HCT116 (cell line): Measurements from ENCODE around the gene ARVCF. TPM values are rescaled to one million over a fixed set of nuclear protein-coding genes. Genes with fewer than 3 reads are reported as not detected.

Source experiments
- ATAC-seq: fragments of 200-7000 bp; cut with Tn5 transposase; 2 replicates; pipeline ENCODE4 v1.9.1; 2020; ENCODE audit warnings: mild to moderate bottlenecking, moderate library complexity
- BruUV-seq: library from RNA; stranded (reverse); fragments of 400-500 nt; replicated peaks from 2 replicates; lab custom pipeline; 2021; lab: Mats Ljungman, UMichigan
- CTCF ChIA-PET: fragments of 300-600 bp; sonication (Branson Sonifier 250); formaldehyde crosslinking; loops from one replicate; lab custom pipeline; 2021; ENCODE audit warnings: antibody characterized with exemption; lab: Charles Lee
- POLR2A ChIA-PET: fragments of 300-600, 350-600 bp; sonication (Branson Sonifier 250); formaldehyde crosslinking; loops from one replicate; lab custom pipeline; 2021; ENCODE audit warnings: antibody characterized with exemption; lab: Charles Lee
- RAD21 ChIA-PET, 2 experiments: fragments of 300-600 bp; sonication (Branson Sonifier 250); formaldehyde crosslinking; loops; one replicate each; lab custom pipeline; 2023; ENCODE audit warnings: low total read pairs in 2 of 2; ENCODE audit not compliant: uncharacterized antibody in 2 of 2, unreplicated experiment in 2 of 2, low non-redundant PET in 1 of 2; lab: Charles Lee
- DNase-seq: peaks from one replicate; pipeline ENCODE4 v3.0.0-alpha.2; 2010; ENCODE audit warnings: low read depth, low spot score
- H2AFZ ChIP-seq: fragments of 200-600 bp; shearing (Covaris generic), sonication (generic); 2 replicates; pipeline ENCODE4 v1.6.1; 2017; ENCODE audit warnings: low read depth, mixed run types, mixed read lengths, antibody characterized with exemption, low read length; ENCODE audit not compliant: poor library complexity, severe bottlenecking
- H3K27ac ChIP-seq: 2 replicates; pipeline ENCODE4 v1.5.1; 2012; ENCODE audit warnings: low read depth, low read length
- H3K27me3 ChIP-seq: fragments of 200-600 bp; sonication (generic); 2 replicates; pipeline ENCODE4 v1.6.1; 2016; ENCODE audit warnings: mixed run types, low read length, mixed read lengths; ENCODE audit not compliant: insufficient read depth
- H3K36me3 ChIP-seq, 2 experiments: fragments of 200-500 bp in 1 of 2; fragments of 200-600 bp in 1 of 2; sonication (Bioruptor generic) in 1 of 2; sonication (generic) in 1 of 2; 2 replicates each; pipeline versions ENCODE4 v1.5.1 to v1.6.1; 2014 to 2016; ENCODE audit warnings: low read length in 2 of 2, inconsistent platforms in 1 of 2, mixed read lengths in 1 of 2, mixed run types in 1 of 2; ENCODE audit not compliant: insufficient read depth in 2 of 2, control insufficient read depth in 1 of 2
- H3K4me1 ChIP-seq, 2 experiments: fragments of 200-600 bp in 1 of 2; sonication (generic) in 1 of 2; 2 replicates each; pipeline versions ENCODE4 v1.5.1 to v1.6.1; 2012 to 2017; ENCODE audit warnings: low read length in 2 of 2, inconsistent platforms in 1 of 2, mild to moderate bottlenecking in 1 of 2, mixed read lengths in 1 of 2, mixed run types in 1 of 2, moderate library complexity in 1 of 2; ENCODE audit not compliant: insufficient read depth in 2 of 2, control insufficient read depth in 1 of 2
- H3K4me2 ChIP-seq: fragments of 200-600 bp; sonication (generic); 2 replicates; pipeline ENCODE4 v1.6.1; 2017; ENCODE audit warnings: mixed run types, low read length, mixed read lengths
- H3K4me3 ChIP-seq, 2 experiments: fragments of 200-600 bp in 1 of 2; sonication (generic) in 1 of 2; replicated peaks in 1 of 2; 2 replicates each; pipeline ENCODE4 v1.5.1; 2011 to 2016; ENCODE audit warnings: low read length in 2 of 2, control low read depth in 1 of 2, low read depth in 1 of 2, mild to moderate bottlenecking in 1 of 2, mixed read lengths in 1 of 2, mixed run types in 1 of 2
- H3K79me2 ChIP-seq: fragments of 200-600 bp; sonication (generic); 2 replicates; pipeline ENCODE4 v1.6.1; 2017; ENCODE audit warnings: mild to moderate bottlenecking, mixed run types, low read length, moderate library complexity, mixed read lengths; ENCODE audit not compliant: insufficient read depth
- H3K9ac ChIP-seq: fragments of 200-600 bp; sonication (generic); 2 replicates; pipeline ENCODE4 v1.6.1; 2016; ENCODE audit warnings: low read length, mixed read lengths
- H3K9me2 ChIP-seq: fragments of 200-600 bp; sonication (generic), shearing (Covaris generic); 2 replicates; pipeline ENCODE4 v1.6.1; 2017; ENCODE audit warnings: mixed run types, mild to moderate bottlenecking, moderate library complexity; ENCODE audit not compliant: insufficient read depth
- H3K9me3 ChIP-seq, 2 experiments: fragments of 200-500 bp in 1 of 2; fragments of 200-600 bp in 1 of 2; sonication (Bioruptor generic) in 1 of 2; sonication (generic) in 1 of 2; 2 replicates each; pipeline ENCODE4 v1.6.1; 2014 to 2017; ENCODE audit warnings: low read length in 2 of 2, mixed read lengths in 2 of 2, inconsistent platforms in 1 of 2, low read depth in 1 of 2, mild to moderate bottlenecking in 1 of 2, mixed run types in 1 of 2, moderate library complexity in 1 of 2; ENCODE audit not compliant: control insufficient read depth in 1 of 2, insufficient read depth in 1 of 2
- H4K20me1 ChIP-seq: fragments of 200-600 bp; sonication (generic), shearing (Covaris generic); 2 replicates; pipeline ENCODE4 v1.6.1; 2017; ENCODE audit warnings: mixed run types, mild to moderate bottlenecking, moderate library complexity; ENCODE audit not compliant: insufficient read depth
- ATF3 ChIP-seq: IDR thresholded peaks from 2 replicates; pipeline ENCODE4 v1.6.1; 2012
- CEBPB ChIP-seq: IDR thresholded peaks from 2 replicates; pipeline ENCODE4 v1.6.1; 2012; ENCODE audit warnings: low read depth
- EGR1 ChIP-seq: IDR thresholded peaks from 2 replicates; pipeline ENCODE4 v1.6.1; 2012; ENCODE audit warnings: low read depth
- ELF1 ChIP-seq: IDR thresholded peaks from 2 replicates; pipeline ENCODE4 v1.6.1; 2012; ENCODE audit warnings: low read depth, borderline replicate concordance
- EZH2 ChIP-seq: fragments of 200-600 bp; sonication (generic); IDR thresholded peaks from 2 replicates; pipeline ENCODE4 v1.6.1; 2017; ENCODE audit warnings: antibody characterized with exemption, mixed run types
- JUND ChIP-seq: IDR thresholded peaks from 2 replicates; pipeline ENCODE4 v1.6.1; 2012
- POLR2A ChIP-seq: IDR thresholded peaks from 2 replicates; pipeline ENCODE4 v1.7.0; 2011; ENCODE audit warnings: borderline replicate concordance; ENCODE audit not compliant: insufficient read depth, insufficient read length; ENCODE audit errors: extremely low read depth
- POLR2AphosphoS5 ChIP-seq: IDR thresholded peaks from 2 replicates; pipeline ENCODE4 v1.6.1; 2011; ENCODE audit warnings: mild to moderate bottlenecking, low read depth, low read length, moderate library complexity
- SIN3A ChIP-seq: IDR thresholded peaks from 2 replicates; pipeline ENCODE4 v1.6.1; 2012; ENCODE audit warnings: low read depth
- SP1 ChIP-seq: IDR thresholded peaks from 2 replicates; pipeline ENCODE4 v1.6.1; 2012; ENCODE audit warnings: low read depth
- SRF ChIP-seq: IDR thresholded peaks from 2 replicates; pipeline ENCODE4 v1.6.1; 2012; ENCODE audit warnings: low read depth
- ZBTB33 ChIP-seq: IDR thresholded peaks from 2 replicates; pipeline ENCODE4 v1.6.1; 2011; ENCODE audit warnings: mild to moderate bottlenecking, low read length, moderate library complexity; ENCODE audit not compliant: insufficient replicate concordance; ENCODE audit errors: extremely low read depth
- ZFX ChIP-seq: fragments of 450-650 bp; IDR thresholded peaks from 2 replicates; pipeline ENCODE4 v1.6.1; 2017
- intact Hi-C: fragments of 100-400 bp; cut with micrococcal nuclease; formaldehyde crosslinking; loops from 2 replicates; pipeline ENCODE4 v1.10.0; 2022
- total RNA-seq: library from RNA; stranded (reverse); gene quantifications from one replicate; pipeline ENCODE4 v1.2.1, GENCODE V29; 2021; ENCODE audit not compliant: unreplicated experiment
- TF ChIP-seq, protein P1 (sequence below): IDR thresholded peaks from 2 replicates; pipeline ENCODE4 v1.6.1; 2012; ENCODE audit warnings: low read depth

ARVCF gene
- total RNA-seq, 1 experiment from 2014 or later = 42.8 TPM

- ATAC-seq = no peak
- intact Hi-C loops = no loop called here
- Histone ChIP-seq H3K4me3 (no peak overlapping the region), H2AFZ (no peak overlapping the region), H3K27me3 (no peaks in the 10 kb centered on the region), H3K9me2 (no peaks in the 10 kb centered on the region), H3K27ac (no peak overlapping the region), H3K9ac (no peak overlapping the region), H3K4me2 (no peak overlapping the region), H3K36me3 (peaks cover 0 to 4% of the 10 kb centered on the region in 2 experiments; a peak in 1 of 4 replicates), H4K20me1 (no peaks in the 10 kb centered on the region), H3K9me3 (peaks cover 12 to 14% of the 10 kb centered on the region in 2 experiments; a peak in 1 of 4 replicates), H3K4me1 (peaks cover 0 to 5% of the 10 kb centered on the region in 2 experiments; a peak in 1 of 4 replicates), H3K79me2 (no peaks in the 10 kb centered on the region)
- TF ChIP-seq CEBPB (no peak), ZFX (no peak), EZH2 (no peak), SP1 (no peak), ZBTB33 (no peak), JUND (no peak), ATF3 (no peak), POLR2A (no peak), EGR1 (no peak), POLR2AphosphoS5 (no peak), SRF (no peak), ELF1 (no peak), SIN3A (no peak)
- TF ChIP-seq, protein P1, sequence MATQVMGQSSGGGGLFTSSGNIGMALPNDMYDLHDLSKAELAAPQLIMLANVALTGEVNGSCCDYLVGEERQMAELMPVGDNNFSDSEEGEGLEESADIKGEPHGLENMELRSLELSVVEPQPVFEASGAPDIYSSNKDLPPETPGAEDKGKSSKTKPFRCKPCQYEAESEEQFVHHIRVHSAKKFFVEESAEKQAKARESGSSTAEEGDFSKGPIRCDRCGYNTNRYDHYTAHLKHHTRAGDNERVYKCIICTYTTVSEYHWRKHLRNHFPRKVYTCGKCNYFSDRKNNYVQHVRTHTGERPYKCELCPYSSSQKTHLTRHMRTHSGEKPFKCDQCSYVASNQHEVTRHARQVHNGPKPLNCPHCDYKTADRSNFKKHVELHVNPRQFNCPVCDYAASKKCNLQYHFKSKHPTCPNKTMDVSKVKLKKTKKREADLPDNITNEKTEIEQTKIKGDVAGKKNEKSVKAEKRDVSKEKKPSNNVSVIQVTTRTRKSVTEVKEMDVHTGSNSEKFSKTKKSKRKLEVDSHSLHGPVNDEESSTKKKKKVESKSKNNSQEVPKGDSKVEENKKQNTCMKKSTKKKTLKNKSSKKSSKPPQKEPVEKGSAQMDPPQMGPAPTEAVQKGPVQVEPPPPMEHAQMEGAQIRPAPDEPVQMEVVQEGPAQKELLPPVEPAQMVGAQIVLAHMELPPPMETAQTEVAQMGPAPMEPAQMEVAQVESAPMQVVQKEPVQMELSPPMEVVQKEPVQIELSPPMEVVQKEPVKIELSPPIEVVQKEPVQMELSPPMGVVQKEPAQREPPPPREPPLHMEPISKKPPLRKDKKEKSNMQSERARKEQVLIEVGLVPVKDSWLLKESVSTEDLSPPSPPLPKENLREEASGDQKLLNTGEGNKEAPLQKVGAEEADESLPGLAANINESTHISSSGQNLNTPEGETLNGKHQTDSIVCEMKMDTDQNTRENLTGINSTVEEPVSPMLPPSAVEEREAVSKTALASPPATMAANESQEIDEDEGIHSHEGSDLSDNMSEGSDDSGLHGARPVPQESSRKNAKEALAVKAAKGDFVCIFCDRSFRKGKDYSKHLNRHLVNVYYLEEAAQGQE = no peak
- ChIA-PET POLR2A (no interaction called here), RAD21 (no interaction called here), CTCF (no interaction called here)
- no peak for DNase-seq
- BruUV-seq = no TSS peak
Measured at GRCh38 chr22:20002636-20003035, 14.0 kb downstream of the ARVCF start.
